ENCODE measurements around the gene CDK18. TPM values are rescaled to one million over a fixed set of nuclear protein-coding genes. Genes with fewer than 3 reads are reported as not detected.

The CDK18 gene
- total RNA-seq, 2 donors from 2014 or later: 27.9 to 46.0 TPM

GRCh38 chr1:205572421-205572820, 68.0 kb downstream of the CDK18 start:
- intact Hi-C loops (cut with DNase I): no loop called here
- peak; percentile 16 for DNase-seq
- Histone ChIP-seq H3K4me3 (no peak overlapping the region), H3K4me1 (no peaks in the 10 kb centered on the region), H3K27ac (no peak overlapping the region), H3K9me3 (no peaks in the 10 kb centered on the region), H3K36me3 (no peaks in the 10 kb centered on the region), H3K9ac (ENCODE audit: low read depth in 2 of 2, low read length in 2 of 2) (no peak overlapping the region), H3K27me3 (no peaks in the 10 kb centered on the region)
- no peak for TF ChIP-seq CTCF (IDR thresholded peaks at IDR 0.05)

GRCh38 chr1:205575294-205575885, 70.9 kb downstream of the CDK18 start:
- no peaks in the 10 kb centered on the region for H3K36me3 ChIP-seq
- no peak overlapping the region for H3K27ac ChIP-seq
- no peaks in the 10 kb centered on the region for H3K27me3 ChIP-seq
- H3K4me3 ChIP-seq: no peak overlapping the region
- intact Hi-C loops (cut with DNase I): no loop called here
- no peaks in the 10 kb centered on the region for H3K9me3 ChIP-seq
- DNase-seq: peak; percentile 29
- H3K4me1 ChIP-seq: no peaks in the 10 kb centered on the region
- peak overlapping the region in 1 of 2 donors; percentile 21 for H3K9ac ChIP-seq (ENCODE audit: low read depth in 2 of 2, low read length in 2 of 2)
- TF ChIP-seq CTCF (IDR thresholded peaks at IDR 0.05): no peak

- Histone ChIP-seq H3K36me3 (no peaks in the 10 kb centered on the region), H3K27me3 (no peaks in the 10 kb centered on the region), H3K4me3 (no peak overlapping the region), H3K27ac (no peak overlapping the region), H3K9ac (ENCODE audit: low read depth in 2 of 2, low read length in 2 of 2) (no peak overlapping the region), H3K4me1 (no peaks in the 10 kb centered on the region), H3K9me3 (no peaks in the 10 kb centered on the region)
- no peak for TF ChIP-seq CTCF (IDR thresholded peaks at IDR 0.05)
- DNase-seq: peak; percentile 39
- intact Hi-C loops (cut with DNase I): no loop called here
These were observed 71.5 kb downstream of the CDK18 start for GRCh38 chr1:205576011-205576410.

GRCh38 chr1:205576805-205577761, 72.6 kb downstream of the CDK18 start:
- Histone ChIP-seq H3K4me3 (no peak overlapping the region), H3K9ac (ENCODE audit: low read depth in 2 of 2, low read length in 2 of 2) (no peak overlapping the region), H3K4me1 (no peaks in the 10 kb centered on the region), H3K27ac (no peak overlapping the region), H3K36me3 (no peaks in the 10 kb centered on the region), H3K9me3 (no peaks in the 10 kb centered on the region), H3K27me3 (no peaks in the 10 kb centered on the region)
- no peak for TF ChIP-seq CTCF (IDR thresholded peaks at IDR 0.05)
- intact Hi-C loops (cut with DNase I): no loop called here
- peak; percentile 29 for DNase-seq

GRCh38 chr1:205577874-205578658, 73.6 kb downstream of the CDK18 start:
- Histone ChIP-seq H3K36me3 (no peaks in the 10 kb centered on the region), H3K9me3 (no peaks in the 10 kb centered on the region), H3K9ac (ENCODE audit: low read depth in 2 of 2, low read length in 2 of 2) (no peak overlapping the region), H3K4me3 (no peak overlapping the region), H3K4me1 (peaks cover 3% of the 10 kb centered on the region), H3K27me3 (no peaks in the 10 kb centered on the region), H3K27ac (no peak overlapping the region)
- no peak for TF ChIP-seq CTCF (IDR thresholded peaks at IDR 0.05)
- intact Hi-C loops (cut with DNase I): no loop called here
- DNase-seq: peak; percentile 17
